Dedifferentiated amniotic fluid mesenchymal stem cell (primary cell): ENCODE measurements around the gene MYL12B.
"Not testable (repeated sequence)": the region's sequence is repeated elsewhere in the genome, so short reads cannot be mapped to it uniquely, and the experiment has no call there.

Experiments used
- DNase-seq: peaks from one replicate; pipeline ENCODE4 v3.0.0-alpha.2; 2016; ENCODE audit errors: extremely low spot score

The MYL12B gene

DNA sequence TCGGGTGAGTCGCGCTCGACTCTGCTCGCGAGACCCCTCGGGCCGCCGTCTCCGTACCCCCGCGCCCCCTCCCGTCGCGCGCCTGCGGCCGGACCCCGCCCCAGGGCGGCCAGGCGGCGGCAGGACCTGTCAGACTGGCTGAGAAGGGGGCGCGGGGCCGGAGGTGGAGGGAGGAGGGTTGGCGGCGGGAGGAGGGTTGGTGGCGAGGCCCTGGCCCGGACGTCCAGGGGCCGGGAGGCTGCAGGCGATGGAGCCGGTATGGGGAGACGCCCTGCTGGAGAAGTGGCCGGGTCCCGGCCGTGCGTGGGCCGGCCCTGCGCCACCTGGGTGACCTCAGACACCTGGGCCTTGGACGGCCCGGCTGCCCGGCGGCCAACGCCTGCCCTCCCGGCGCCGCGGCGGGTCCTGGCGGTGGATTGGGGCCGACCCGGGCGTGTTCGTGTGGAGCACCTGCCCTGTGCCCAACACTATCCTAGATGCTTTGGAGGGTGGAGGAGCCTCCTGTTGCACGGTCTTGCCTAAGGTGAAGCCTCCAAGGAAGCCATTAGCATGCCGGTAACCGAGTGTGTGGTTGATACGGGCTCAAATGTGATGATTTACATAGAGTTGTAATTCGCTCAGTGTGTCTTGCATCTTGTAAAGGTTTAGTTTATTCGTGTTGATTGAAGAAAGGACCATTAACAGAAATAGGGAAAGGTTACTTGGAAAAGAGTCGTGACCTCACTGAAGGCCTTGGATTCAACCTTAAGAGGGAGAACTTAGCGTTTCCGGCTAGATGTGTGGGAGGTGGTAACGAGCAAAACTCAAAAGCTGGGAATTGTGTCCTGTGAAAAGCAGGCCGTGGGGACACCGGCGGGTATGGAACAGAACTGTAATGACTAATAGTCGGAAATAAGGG lies 550 bp downstream of the MYL12B start:
- DNase-seq: no peak

DNA sequence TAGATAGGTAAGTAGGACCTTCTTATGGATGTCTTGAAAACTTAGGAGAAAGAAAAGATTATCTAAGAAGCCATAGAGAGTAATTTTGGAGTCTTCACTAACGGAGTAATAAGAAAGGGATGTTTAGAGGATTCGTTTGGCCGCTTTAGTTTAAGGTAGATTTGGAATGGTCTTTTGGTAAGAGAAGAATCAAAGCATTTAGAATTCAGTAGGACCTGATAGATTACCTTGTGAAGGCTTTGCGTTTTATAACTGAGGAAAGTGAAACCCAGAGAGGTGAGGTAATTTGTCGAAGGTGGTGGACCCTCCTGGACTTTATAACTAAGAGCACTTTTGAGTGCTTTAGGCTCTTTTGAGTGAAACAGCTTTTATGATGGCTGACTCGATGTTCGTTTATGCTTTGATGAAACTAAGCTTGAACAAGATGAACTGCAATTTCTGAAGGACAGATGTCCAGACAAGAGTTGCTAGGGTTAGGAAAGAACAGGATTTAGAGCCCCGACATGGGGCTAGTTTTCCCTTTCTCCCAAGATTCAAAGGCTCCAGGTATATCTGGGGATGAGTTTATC lies 1.3 kb downstream of the MYL12B start:
- no peak for DNase-seq

DNA sequence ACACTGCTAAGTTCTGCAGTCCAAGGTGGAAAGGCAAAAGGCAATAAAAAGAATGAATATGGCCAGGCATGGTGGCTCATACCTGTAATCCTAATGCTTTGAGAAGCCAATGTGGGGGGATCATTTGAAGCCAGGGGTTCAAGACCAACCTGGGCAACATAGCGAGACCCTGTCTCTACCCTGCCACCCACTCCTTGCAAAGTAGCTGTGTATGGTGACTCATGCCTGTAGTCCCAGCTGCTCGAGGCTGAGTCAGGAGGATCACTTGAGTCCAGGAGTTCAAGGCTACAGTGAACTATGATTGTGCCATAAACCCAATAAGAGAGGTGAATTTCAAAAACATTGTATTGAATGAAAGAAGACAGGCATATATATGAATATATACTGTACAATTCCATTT lies 2.4 kb downstream of the MYL12B start:
- no peak for DNase-seq

DNA sequence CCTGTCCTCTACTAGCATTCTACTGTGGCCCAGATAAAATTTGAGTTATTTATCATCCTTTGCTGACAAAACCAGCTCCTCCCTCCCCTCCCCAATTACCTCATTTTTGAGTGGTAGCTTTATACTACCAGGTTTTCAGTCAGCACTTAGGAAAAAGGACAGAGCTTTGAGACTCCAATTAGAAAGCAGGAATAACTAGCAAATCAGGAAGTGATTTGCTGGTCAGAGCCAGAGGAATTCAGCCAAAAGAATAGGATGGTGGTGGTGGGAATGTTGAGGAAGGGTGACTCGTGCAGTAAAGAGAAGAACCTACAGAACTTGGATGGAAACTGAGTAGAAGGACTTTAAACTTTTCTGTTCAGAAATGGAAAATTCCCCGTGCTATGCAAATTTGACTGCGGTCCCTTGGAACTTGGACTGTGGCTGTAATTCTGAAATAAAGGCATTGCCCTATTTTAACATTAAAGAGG lies 3.7 kb downstream of the MYL12B start:
- no peak for DNase-seq

DNA sequence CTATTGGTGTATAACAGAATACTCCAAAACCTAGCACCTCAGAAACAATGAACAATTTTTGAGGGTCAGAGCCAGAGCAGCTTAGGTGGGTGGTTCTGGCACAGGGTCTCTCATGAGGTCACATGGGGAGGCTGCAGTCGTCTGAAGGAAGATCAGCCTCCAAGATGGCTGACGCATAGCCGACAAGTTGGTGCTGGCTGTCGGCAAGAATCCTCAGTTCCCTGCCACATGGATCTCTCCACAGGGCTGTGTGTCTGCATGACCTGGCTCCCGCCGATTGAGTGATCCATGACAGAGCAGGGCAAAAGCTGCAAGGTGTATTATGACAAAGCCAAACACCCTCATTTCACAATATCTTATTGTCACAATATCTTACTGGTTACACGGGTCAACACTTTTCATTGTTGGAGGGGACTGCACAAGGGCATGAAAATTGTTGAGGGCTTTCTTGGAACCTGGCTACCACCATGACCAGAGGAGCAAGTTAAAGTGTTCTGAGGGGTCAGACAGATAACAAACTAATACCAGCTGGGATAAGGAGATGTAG lies 4.2 kb downstream of the MYL12B start:
- DNase-seq: no peak

DNA sequence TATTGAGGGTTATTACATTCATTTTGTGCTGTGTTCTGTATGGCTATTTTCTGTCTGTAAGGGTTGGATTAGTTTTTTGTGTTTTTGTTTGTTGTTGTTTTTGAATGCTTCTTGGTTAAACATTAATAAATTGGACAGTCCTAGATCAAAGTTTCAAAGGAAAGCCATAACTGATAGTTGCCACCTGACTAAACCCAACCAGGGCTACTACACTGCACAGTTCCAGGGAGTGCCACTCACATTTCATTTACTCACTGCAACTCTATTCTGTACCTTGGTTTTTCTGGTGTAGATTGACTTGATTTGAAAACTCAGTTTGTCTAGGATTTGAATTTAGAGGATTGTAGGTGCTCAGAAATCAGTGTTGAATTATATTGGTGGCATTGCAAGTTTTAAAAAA lies 6.4 kb downstream of the MYL12B start:
- no peak for DNase-seq

DNA sequence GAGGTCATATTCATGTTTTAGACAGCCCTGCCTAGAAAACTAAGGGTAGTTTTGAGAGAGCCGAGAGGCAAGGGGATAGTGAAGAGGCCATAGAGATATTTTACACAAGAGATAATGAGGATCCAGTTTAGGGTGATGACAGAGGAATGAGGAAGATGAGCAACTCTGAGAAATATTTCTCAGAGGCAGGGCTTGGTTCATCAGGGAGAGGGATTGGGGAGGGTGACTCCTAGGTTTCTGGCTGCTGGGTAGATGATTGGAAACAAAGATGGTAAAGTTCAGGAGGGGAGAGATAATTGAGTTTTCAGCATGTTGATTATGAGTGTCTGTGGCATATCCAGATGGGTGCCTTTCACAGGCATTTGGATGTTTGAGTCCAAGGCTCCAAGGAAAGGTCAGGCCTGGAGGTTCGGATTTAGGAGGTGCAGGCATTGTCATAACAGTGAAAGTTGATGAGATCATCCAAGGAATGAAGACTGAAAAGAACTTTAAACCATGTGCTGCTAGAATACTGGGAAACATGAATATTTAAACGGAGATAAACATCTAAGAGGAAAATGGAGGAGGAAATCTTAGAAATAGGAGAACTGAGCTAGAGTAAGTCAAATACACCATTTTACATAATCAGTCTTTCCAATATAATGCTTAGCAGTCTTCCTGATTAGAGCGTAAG lies 7.4 kb downstream of the MYL12B start:
- DNase-seq: no peak

DNA sequence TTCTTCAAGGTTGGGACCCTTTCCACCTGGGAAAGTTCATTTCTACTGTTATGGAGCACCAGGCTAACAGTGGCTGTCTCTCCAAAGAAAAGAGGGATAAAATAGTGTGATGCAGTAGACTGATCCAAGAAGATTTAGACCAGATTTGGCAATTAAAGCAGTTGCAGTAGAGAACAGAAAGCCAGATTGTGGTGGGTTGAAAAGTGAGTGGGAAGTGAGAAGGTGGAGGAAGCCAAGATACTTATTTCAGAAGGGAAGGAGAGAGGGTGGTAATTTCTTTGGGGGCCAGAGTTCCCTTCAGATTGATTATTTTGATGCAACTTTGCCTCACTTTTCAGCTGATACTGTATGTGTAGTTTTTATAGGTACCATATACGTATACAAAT lies 8.0 kb downstream of the MYL12B start:
- no peak for DNase-seq

DNA sequence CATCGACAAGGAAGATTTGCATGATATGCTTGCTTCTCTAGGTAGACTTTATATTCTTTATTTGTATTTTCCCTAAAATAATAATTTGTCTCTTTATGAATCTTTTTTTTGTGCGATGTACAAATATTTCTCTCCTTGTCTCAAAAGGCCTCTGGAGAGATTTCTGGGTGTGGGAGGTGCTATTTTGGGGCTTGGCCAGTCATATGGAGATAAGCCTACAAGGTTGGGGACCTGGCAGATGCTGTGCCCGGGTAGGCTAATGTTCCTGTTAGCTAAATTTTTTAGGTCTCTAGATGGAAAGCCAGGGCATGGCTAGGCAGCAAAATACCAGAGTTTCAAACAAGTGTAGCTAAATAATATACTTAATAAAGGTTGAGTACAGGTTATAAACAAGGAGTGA lies 11.1 kb downstream of the MYL12B start:
- no peak for DNase-seq

DNA sequence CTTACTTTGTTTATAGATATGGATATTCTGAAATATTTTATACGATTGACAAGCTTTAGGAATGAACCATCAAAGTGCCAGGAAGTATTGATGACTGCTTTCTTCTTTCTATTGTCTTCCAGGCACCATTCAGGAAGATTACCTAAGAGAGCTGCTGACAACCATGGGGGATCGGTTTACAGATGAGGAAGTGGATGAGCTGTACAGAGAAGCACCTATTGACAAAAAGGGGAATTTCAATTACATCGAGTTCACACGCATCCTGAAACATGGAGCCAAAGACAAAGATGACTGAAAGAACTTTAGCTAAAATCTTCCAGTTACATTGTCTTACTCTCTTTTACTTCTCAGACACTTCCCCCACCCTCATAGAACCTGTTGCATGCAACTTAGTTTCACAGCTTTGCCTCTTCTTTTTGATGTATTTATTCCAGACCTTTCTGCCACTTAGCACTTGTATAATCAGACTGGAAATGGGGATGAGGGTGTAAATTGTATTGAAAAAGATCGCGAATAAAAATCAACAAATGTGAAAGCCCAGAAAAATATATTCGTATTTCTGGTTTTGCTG lies 15.8 kb downstream of the MYL12B start:
- DNase-seq: not testable (repeated sequence)

DNA sequence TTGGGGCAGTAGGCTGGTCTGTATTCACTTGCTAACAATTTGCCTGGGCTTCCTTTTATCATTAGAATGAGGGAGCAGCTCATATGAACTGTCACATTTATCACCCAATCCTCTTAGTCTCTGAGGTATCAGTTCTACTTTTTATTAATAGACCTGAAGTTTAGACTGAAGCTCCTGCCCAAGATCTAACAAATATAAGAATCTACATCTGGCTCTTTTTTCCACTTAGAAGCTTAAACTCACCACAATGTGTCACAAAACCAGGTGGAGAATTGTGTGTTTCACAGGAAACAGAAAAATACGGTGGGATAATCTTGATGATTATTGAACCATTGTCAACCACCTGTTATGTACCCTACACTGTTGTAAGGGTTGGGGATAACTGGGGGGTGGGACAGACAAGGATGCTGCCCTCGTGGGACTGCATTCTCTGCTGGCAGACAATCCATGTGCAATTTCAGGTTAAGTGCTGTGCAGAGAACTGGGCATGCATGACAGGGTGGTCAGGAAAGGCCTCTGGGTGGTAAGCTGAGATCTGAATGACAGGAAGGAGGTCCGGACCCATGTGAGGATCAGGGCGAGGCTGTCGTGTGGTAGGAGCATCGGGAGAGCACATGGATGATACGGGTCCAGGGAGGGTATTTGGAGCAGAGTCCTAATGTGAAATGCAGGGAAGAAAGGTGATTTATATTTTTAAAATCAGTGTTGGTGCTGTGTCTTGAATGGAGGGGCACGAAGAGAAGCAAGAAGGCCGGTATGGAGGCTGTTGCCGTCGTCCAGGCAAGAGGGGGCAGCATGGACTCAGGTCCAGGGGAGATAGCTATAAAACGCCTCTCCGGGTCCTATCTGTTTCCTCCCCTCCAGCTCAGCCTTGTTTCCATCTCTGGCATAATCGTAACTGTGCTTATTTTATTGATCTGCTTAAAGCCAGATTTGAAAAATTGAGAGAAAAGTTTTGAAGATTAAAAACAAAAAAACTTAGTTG lies 17.6 kb downstream of the MYL12B start:
- DNase-seq: no peak

DNA sequence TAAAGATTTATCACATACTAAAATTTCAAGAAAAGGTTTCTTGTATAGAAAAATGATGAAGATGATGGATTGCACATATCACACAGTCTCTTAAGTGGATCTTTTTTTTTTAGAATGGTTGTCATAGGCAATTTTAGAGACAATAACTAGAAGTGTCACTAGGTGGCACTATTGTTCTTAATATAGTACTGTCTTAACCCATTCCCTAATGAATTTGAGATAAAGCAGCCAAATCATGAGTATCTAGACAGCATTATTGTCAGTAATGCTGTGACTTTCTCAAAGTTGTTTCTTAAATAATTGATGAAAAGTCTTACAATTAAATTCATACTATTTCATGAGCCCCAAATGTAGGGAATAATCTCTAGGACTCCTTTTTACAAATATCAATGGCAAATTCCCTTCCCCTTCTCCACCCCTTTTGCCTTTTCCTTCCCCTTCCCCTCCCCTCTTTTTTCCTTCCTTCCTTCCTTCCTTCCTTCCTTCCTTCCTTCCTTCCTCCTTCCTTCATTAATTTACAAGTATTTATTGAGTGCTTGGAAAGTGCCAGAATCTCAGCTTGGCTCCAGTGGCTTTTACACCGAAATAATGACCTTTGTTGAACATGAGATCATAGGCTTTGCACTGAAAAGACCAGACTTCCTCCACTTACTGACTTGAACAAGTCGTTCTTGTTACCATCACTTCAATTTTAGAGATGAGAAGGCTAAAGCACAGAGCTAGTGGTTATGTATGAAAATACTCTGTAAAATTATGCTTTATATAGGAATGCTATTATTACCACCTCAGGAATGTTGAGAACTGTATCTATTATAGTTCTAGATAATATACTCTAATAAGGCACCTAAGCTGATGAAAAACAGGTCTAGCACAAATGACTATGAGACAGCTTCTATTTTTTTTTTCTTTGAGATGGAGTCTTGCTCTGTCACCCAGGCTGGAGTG lies 19.8 kb downstream of the MYL12B start:
- peak; percentile 84 for DNase-seq

DNA sequence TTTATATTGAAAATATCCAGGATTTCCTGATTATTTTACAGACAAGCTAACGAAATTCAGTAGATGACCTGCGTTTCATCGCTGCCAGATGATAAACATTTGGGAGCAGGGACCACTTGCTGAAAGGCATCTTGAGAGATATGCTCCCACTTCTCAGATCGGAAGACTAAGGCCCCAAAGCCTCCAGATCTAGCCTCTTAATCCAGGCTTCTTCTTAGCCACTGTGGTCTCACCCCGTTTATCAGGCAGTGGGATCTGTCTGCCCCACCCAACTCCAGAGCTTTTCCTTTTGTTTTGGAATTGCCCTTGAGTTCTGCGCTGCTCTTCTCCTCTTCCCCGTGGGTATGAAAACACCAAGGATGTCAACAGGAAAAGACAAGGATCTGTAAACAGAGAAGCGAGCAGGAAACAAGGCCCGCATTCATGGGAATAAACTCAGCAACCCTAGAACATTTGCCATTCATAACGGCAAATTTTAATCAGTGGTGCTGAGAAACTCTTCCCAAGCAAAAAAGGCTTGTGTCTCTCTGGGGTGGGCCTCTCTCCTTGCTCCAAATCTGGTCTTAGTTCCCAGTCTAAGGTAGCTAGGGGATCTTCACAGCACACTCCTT lies 21.4 kb downstream of the MYL12B start:
- no peak for DNase-seq

DNA sequence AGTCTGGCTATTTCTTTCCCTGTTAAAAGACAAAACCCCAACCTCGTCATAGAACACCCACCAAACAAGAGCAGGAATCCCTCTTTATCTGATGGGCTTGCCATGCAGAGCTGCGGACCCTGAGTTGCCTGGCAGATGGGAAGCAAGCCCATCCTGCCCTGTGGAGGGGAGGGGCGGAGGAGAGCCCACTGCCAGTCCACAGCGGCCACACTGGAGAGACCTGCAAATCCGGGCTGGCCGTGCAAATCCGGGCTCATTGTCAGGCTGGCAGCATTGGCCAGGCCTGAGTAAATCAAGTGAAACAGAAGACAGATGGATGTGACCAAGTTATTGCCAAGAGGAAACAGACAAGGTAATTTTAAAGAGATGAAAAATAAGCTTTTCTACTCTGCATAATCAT lies 22.0 kb downstream of the MYL12B start:
- no peak for DNase-seq

DNA sequence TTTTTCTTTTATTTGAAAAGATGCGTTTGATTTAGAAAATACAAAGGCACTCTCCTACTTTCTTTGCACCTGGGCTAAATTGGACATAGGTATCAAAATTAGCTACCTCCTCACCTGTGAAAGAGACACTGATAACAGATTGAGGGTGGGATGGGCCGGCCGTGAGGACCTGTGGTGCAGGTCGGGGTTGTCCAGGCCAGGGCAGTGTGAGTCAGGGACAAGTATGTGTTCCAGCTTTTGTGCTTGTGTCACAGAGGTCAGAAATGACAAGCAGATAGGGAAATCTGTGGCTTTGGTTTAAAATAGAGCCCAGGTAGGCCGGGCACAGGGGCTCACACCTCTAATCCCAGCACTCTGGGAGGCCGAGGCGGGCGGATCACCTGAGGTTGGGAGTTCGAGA lies 22.6 kb downstream of the MYL12B start:
- DNase-seq: no peak

DNA sequence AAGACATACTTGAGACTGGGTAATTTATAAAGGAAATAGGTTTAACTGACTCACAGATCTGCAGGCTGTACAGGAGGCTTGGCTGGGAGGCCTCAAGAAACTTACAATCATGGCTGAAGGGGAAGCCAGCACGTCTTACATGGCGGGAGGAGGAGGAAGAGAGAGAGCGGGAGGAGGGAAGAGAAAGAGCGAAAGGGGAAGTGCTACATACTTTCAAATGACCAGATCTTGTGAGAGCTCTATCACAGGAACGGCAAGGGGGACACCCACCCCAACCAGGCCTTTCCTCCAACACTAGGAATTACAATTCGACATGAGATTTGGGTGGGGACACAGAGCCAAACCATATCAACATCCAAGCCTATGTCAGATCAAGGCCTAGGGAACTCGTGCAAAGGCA lies 24.2 kb downstream of the MYL12B start:
- DNase-seq: no peak

DNA sequence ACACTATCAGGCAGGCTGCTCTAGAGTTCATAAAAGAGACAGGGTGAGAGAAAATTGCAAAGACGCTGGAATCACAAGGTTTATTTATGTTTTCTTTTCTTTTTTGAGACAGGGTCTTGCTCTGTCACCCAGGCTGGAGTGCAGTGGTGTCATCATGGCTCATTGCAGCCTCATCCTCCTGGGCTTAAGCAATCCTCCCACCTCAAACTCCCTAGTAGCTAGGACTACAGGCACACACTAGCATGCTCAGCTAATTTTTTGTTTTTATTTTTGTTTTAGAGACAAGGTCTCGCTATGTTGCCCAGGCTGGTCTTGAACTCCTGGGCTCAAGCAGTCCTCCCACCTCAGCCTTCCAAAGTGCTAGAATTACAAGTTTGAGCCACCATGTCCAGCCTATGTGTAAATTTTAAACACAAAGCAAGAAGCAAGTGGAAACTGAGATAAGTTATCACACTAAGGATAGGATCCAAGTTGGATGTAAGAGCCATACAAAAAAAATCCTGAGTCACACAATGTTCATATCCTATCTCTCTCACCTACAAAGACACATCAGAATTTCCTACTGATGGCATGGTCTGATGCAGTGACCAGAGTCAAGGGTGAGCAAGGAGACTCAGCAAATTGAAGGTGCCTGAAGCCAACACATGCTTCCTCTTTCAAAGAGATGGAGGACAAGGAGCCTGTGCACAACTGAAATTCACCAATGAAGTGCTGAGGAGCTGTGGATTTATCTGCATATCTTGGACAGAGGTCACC lies 31.4 kb downstream of the MYL12B start:
- no peak for DNase-seq

DNA sequence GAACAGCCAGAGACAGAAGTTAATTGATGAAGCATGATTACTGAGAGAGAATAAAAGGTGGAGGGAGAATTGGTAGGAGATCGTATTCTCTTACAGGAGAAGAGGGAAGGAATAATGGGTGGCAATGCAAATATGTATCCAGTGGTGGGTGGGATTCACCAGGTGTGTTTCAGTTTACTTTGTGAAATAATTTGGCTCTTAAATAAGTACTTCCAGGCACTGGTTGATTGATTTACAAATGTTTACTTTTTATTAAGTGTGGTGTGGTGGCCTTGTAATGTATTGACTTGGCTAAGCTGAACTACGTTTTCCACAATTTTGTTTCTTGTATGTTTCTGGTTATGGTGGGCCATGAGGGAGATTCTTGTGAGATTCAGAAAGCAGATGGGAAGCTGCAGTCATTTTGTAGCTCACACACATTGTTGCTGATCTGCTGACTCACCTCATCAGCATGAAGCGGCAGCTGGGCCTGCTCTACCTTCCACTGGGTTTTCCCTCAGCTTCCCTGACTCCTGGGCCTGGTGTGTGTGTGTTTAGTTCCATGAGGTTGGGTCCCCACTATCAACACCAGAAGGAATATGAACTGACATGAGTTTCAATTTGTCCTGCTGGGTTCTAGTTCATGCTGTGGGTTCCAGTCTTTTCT lies 32.6 kb downstream of the MYL12B start:
- no peak for DNase-seq
